Ammon's horn (tissue), 1 donor: ENCODE data around the gene CAPN1.

Experiments used
- DNase-seq: peaks from one replicate; pipeline ENCODE4 v3.0.0-alpha.2; 2016; ENCODE audit warnings: low spot score

CAPN1 gene

DNA sequence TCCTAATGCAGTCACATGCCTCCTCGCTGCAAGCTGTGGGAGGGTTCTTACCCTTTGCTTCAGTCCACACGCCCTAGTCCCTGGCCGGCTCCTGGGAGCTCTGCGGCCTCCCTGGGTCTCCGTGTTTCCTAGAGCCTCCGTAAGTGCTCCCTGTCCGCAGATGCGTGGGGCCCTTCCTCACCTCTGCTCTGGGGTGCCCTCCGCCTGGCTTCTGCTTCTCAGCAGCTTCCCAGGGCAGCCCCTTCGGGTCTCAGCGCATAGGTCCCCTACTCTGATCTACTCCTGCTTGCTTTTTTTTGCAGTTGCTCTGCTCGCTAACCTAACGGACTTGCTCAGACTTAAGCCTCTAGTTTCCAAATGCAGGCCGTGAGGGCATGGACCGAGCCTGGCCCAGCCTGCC, 22.4 kb downstream of the CAPN1 start:
- DNase-seq, result no peak

DNA sequence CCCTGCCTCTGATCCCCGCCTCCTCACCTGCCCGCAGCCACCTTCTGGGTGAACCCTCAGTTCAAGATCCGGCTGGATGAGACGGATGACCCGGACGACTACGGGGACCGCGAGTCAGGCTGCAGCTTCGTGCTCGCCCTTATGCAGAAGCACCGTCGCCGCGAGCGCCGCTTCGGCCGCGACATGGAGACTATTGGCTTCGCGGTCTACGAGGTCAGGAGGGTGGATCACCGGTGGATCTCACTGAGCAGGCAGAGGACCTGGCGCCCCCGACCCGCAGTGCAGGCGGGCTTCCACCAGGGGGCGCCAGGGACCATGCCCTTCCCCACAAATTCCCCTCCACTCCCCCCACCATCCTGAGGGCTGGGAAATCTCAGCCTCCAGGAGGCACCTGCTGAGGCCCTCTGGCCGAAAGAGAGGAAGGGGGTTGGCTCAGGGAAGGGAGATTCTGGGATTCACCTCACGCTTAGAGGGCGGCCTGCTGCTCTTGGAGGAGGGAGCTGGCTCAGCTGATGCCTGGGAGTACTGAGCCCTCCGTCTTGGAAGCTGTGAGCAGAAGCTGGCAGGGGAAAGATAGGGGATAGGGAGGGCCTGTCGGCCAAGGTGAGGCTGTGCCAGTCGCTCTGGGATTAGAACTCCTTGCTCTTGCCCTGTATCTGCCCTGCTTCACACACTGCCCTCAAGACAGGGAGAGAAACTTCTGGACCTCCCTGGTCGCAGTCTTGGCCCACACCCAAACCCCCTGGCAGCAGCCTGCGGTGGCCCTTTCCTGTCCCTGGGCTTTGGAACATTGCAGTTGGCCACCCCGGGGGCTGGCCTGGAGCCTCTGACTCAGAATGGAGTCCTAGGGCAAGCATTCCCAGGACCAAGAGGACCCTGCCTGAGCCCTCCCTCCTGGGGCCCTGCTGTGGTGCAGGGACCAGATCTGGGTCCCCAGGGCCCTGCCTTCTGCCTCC, 23.2 kb downstream of the CAPN1 start:
- DNase-seq, result peak; percentile 67

DNA sequence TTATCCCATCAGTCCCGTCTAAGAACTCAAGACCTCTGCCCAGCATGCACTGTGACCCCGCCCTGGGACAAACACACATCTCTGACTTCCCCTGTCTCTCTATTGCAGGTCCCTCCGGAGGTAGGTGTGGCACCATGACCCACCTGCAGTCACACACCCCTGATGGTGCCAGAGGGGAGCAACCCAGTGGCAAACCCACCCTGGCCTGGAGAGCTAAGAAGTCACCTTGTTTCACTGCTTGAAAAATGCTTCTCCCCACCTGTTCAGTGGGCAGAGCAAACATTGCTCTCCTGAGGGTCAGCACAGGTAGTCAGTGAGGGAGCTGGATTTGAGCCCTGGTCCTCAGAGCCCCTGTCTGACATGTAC, 23.9 kb downstream of the CAPN1 start:
- DNase-seq, result no peak

DNA sequence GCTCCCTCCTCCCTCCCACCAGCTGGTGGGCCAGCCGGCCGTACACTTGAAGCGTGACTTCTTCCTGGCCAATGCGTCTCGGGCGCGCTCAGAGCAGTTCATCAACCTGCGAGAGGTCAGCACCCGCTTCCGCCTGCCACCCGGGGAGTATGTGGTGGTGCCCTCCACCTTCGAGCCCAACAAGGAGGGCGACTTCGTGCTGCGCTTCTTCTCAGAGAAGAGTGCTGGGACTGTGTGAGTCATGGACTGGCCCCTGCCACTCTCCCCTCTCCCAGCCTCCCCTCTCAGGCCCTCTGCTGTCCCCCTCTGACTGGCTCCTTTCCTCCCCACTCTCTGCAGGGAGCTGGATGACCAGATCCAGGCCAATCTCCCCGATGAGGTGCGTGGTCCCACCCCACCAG, 24.7 kb downstream of the CAPN1 start:
- DNase-seq, result no peak

DNA sequence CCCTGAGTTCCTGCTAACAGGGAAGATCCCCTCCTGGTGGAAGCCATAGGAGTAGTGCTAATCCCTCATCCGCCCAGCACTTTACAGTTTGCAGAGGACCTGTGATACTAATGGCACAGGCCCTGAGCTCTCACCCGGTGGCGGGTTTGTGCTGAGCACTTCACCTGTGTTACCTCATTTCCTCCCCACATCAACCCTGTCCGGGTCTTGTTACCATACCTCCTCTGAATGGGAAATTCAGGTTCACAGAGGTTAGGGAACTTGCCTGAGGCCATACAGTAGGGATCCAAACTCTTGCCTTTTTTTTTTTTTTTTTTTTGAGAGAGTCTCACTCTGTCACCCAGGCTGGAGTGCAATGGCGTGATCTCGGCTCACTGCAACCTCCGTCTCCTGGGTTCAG, 25.2 kb downstream of the CAPN1 start:
- no peak for DNase-seq

DNA sequence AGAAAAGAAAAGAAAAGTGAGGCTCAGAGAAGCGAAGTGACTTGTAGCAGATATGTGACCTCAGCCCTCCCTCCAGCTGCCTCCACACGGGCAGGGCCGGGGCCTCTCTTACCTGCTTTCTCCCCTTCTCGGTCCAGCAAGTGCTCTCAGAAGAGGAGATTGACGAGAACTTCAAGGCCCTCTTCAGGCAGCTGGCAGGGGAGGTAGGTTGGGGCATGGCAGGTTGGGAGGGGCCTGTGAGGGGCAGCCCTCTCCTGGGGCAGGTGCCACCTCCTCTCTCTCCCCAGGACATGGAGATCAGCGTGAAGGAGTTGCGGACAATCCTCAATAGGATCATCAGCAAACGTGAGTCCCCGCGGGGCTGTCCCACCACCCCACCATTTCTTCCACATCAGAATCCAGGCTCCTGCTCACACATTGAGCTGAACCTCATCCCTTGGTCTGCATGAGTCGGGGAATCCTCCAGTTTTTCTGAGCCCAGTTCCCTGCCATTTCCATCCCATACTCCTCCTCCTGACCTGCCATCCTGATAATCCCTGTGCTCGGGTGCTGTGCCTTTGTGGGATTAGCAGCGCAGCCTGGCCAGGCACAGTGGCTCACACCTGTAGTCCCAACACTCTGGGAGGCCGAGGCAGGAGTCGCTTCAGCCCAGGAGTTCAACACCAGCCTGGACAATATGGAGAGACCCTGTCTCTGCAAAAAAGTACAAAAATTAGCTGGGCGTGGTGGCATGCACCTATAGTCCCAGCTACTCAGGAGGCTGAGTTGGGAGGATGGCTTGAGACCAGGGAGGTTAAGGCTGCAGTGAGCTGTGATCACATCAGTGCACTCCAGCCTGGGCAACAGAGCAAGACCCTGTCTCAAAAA, 26.4 kb downstream of the CAPN1 start:
- DNase-seq, result no peak

DNA sequence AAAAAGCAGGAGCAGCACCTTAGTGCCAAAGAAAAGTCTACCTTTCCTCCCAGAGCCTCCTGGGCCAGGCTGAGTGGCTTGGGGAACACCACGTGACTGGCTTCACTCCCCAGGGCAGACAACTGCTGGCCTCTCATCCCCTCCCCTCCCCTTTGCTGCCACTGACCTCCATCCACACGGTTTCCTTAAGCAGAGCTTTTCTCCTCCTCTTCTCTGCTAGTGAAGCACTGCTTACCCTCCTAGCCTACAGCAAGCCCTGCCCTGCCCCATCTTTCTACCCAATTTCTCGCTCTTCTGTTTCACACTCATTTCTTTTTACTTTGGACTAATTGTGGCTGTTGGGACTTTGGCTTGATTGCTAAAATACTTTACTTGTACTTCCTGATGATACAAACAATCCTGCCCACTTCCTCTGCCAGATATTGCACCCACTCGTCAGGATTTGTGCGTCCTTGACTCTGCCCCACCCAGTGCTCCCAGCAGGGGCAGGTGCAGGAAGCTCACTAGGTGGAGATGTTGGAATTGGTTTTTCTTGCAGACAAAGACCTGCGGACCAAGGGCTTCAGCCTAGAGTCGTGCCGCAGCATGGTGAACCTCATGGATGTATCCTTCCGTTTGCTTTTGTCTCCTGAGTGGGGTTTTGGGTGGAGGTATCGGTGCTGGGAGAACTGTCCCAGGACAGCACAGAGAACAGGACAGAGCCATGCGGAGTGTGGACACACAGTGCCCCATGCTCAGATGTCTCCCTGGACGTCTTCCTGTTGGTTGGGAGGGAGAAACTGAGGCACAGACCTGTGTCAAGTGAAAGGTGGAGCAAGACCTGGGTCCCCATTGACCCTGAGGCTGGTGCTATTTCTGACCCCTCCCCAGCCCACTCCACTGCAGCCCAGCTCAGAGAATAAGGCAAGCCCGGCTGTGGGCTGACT, 27.3 kb downstream of the CAPN1 start:
- no peak for DNase-seq

DNA sequence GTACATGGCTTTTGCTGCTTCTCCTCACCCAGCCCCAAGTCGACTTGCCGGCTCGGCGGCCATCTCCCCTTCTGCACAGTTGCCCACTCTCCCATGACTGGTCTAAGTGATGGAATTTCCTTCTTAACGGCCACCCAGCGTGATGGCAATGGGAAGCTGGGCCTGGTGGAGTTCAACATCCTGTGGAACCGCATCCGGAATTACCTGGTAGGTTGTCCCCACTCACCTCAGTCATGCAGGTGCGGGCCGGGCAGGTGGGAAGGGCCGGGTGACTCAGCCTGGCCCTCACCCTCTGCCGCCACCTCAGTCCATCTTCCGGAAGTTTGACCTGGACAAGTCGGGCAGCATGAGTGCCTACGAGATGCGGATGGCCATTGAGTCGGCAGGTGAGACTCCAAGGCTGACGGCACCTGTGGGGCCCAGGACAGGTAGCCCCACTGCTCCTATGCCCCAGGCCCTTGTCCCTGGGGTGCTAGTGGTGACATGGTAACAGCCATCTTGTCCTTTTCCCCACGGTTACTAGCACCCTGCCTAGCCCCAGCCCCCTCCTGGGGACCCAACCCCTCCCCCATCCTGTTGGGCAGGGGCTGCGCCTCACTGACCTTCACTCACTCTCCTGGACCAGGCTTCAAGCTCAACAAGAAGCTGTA, 28.1 kb downstream of the CAPN1 start:
- no peak for DNase-seq

DNA sequence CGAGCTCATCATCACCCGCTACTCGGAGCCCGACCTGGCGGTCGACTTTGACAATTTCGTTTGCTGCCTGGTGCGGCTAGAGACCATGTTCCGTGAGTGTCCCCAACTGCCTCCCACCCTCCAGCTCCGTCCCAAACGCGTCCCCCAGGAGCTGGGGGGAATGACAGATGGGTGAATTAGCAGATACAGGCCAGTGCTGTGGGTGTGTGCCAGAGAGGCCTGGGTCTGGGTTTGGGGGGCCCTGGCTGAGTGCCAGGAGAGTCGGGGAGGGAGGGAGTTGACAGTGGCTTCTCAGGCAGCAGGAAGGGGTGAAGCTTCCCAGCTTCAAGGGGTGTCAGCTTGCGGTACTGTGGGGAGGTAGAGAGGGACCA, 28.6 kb downstream of the CAPN1 start:
- DNase-seq, result no peak

DNA sequence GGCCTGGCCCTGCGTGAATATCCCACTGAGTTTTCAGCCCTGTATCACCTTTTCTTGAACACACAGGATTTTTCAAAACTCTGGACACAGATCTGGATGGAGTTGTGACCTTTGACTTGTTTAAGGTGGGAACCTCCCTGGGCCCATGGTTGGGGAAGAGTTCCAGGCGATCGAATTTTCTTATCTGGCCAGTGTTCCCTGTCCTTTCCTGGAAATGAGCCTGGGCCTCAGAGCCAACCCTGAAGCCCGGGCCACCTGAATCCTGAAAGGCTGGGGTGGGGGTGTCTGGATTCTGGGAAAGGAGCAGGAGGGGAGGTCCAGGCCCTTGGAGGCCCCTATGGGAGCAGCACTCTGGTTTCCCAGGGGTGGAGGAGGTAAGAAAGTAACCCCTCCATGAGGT, 29.0 kb downstream of the CAPN1 start:
- no peak for DNase-seq

DNA sequence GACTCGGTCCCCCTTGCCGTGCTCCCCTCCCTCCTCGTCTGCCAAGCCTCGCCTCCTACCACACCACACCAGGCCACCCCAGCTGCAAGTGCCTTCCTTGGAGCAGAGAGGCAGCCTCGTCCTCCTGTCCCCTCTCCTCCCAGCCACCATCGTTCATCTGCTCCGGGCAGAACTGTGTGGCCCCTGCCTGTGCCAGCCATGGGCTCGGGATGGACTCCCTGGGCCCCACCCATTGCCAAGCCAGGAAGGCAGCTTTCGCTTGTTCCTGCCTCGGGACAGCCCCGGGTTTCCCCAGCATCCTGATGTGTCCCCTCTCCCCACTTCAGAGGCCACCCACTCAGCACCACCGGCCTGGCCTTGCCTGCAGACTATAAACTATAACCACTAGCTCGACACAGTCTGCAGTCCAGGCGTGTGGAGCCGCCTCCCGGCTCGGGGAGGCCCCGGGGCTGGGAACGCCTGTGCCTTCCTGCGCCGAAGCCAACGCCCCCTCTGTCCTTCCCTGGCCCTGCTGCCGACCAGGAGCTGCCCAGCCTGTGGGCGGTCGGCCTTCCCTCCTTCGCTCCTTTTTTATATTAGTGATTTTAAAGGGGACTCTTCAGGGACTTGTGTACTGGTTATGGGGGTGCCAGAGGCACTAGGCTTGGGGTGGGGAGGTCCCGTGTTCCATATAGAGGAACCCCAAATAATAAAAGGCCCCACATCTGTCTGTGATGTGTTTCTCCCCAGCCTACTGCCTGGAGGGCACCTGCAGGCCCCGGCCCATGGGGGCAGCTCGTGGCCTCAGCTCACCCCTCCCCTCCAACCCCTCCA, 29.8 kb downstream of the CAPN1 start:
- no peak for DNase-seq

DNA sequence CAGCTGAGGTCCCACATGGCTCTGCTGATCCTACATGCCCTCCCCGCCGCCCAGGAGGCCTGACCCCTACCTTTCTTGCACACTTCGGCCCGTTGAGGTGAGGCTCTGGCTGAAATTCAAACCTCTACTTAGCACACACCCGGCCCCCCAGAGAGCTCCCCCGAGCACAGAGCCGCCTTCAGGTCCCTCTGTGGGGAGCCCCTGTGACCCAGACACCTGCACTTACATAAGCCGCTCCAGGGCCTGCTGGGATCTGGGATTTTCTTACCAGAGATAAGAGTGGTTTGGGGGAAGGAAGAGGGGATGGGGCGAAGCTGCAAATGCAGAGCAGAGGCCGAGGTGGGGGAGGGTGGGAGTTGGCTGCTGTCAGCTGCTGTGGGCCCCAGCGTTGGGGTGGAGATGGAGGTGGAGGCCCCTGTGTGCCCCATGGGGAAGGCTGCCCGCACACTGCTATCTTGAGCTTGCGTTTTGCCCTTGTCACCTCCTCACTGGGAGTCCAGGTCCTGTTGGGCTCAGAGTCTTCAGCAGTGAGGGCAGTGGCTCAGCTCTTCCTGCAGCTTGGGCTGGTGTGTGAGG, 30.6 kb downstream of the CAPN1 start:
- no peak for DNase-seq

DNA sequence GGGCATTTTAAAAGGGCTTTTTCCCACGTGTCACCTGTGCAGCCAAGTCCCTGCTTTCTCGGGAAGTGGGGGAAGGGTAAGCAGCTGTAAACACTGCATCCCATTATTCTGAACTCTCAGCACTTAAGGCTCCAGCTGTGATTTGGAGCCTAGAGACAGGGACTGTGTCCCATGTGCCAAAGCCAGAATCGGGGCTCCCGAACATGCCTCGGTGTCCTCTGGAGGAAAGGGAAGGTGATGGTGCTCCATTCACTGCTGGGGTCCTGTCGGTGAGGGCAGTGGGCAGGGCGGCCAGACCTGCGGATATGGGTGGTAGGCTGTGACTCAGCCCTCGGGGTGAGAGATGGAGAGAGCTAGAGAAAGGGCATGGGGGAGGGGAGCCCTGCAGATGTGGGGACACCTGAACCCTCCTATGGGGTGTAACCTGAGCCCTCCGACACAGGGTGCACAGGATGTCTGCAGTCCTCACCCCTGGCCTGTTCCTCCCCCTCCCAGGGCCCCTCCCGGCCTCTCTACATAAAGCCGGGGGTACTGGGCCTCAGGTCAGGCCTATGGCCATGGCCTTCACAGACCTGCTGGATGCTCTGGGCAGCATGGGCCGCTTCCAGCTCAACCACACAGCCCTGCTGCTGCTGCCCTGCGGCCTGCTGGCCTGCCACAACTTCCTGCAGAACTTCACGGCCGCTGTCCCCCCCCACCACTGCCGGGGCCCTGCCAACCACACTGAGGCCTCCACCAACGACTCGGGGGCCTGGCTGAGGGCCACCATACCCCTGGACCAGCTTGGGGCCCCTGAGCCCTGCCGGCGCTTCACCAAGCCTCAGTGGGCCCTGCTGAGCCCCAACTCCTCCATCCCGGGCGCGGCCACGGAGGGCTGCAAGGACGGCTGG, 31.8 kb downstream of the CAPN1 start:
- DNase-seq, result peak; percentile 18

DNA sequence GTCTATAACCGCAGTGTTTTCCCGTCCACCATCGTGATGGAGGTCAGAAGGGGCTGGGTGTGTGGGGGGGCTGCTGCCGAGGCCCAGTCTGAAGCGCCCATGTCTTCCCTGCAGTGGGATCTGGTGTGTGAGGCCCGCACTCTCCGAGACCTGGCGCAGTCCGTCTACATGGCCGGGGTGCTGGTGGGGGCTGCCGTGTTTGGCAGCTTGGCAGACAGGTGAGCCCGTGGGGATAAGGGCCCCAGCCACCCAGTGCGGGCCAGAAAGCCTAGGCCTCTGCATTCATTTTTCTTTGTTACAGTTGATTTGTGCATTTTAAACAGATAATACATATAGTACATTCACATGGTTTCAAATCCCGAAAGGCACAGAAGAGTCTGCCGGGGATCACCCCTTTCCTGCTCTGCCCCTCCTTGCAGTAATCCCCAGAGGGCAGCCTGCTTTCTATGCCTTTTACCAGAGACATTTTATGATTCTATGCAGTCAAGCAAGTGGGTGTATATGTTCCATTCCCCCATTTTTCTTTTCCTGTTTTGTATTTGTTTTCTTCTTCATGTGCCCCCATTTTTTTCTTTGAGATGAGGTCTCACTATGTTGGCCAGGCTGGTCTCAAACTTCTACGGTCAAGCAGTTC, 32.6 kb downstream of the CAPN1 start:
- no peak for DNase-seq

DNA sequence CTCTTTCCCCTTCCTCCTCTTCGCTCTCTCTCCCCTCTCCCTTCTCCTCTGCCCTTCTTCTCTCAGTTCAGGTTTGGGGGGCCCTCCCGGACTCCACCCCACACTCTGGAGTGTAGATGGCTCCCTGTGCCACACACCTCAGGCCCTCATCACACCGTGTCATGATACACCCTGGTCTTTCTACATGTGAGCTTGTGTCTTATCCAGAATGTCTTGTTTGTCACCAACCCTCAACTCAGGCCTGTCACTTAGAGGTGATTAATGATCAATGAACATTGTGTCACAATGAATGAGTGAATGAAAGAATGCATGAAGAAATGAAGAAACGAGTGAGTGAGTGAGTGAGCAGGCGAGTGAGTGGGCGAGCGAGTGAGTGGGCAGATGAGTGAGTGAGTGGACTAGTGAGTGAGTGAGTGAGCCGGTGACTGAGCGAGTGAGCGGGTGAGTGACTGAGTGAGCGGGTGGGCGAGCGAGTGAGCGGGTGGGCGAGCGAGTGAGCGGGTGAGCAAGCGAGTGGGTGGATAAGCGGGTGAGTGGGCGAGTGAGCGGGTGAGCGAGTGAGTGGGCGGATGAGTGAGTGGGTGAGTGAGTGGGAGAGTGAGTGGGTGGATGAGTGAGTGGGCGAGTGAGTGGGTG, 33.8 kb downstream of the CAPN1 start:
- no peak for DNase-seq

DNA sequence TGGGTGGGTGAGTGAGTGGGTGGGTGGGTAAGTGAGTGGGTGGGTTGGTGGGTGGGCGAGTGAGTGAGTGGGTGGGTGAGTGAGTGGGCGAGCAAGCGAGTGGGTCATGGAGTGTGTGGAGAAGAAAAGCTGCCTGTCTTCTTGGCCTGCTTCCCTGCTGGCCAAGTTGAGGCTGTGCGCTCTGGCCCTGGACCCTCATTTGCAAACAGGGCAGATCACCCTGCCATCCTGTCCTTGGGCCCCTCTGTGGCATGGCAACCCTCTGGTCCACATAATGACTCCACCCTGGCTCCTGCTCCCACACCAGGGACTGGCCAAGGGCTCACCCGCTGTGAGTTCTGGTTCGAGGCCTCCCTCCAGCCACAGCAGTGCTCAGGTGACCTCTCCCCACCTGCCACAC, 35.1 kb downstream of the CAPN1 start:
- no peak for DNase-seq

DNA sequence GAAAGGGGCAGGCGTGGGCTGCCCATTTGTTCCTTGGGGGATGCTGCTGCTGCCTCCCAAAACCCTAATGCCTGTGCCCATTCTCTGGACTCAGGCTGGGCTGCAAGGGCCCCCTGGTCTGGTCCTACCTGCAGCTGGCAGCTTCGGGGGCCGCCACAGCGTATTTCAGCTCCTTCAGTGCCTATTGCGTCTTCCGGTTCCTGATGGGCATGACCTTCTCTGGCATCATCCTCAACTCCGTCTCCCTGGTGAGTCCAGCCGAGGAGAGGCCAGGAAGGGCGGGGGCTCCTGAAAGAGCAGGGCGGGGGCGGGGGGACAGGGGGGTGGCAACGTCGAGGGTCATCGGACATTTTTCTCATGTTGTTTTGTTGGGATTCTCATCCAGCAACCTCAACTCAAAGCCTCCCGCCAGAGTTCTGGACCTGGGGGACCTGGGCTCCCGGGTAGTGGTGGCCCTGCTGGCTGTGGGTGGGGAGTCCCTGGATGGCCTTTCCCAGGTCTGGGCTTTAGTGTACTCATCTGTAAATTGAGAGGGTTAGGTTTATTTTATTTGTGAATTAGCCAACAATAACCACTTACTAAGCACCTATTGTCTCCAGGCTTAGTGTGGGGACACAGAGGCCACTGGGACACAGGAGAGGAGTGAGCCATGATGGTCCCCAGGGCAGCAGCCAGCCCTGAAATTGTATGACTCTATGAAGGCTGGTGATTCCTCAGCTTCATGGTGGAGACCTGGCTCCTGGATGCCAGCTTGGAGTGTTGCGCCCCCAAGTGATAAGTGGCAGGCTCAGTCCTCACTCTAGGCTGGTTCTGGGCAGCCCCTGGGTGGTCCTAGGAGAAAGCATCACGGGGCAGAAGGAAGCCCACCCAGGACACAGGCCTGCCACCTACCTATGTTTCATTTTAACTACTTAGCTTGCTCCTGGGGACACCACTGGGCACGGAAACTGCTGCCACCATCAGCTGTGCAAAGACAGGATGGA, 36.0 kb downstream of the CAPN1 start:
- no peak for DNase-seq
